Cerebellar cortex (tissue), 1 donor: ENCODE results near the gene RMI2.

ENCODE experiments used
- DNase-seq: peaks from one replicate; pipeline ENCODE4 v3.0.0-alpha.2; 2015; ENCODE audit warnings: low spot score

Gene RMI2

DNA sequence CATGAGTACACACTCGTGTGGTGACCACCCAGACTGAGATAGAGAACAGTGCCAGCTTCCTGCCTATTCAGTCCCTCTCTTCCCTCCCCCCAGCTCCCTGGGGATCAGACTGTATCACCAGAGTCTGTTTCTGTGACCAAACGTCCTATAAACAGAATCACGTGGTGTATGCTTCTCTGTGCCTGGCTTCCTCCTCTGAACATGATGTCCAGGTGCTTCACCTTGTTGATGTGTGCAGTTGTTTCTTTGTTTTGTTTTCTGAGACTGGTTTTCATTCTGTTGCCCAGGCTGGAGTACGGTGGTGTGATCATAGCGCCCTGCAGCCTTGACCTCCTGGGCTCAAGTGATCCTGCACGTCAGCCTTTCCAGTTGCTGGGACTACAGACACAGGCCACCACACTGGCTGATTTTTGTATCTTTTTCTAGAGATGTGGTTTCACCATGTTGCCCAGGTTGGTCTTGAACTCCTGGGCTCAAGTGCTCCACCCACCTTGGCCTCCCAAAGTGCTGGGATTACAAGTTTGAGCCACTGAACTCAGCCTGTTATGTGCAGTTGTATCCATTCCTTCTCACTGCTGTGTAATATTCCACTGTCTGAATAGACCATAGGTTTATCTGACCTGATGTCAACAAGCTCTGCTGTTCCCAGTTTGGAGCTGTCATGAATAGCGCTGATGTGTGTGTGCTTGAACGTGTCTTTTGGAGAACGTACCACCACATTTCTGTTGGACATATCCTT is 35.2 kb upstream of the RMI2 start:
- no peak for DNase-seq

- no peak for DNase-seq
These were observed 34.7 kb upstream of the RMI2 start for GRCh38 chr16:11310634-11310977.

DNA sequence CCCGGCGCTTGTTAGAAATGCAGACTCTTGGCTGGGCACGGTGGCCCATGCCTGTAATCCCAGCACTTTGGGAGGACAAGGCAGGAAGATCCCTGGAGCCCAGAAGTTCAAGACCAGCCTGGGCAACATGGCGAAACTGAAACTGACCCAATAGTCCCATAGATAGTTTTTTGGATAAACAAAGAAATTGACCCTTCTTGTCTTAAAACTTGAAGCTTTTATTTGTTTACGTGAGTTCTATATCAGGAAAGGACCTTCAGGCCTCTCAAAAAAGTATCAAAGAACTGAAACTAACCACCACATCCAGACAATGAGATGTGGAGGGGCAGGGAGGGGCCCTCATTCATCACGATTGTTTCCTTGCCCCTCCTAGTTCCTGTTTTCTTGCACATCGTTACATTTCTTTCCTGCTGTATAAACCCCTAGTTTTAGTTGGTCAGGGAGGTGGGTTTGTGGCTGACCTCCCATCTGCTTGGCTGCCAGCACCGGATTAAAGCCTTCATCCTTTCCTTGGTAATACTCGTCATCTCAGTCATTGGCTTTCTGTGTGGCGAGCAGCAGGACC is 34.2 kb upstream of the RMI2 start:
- DNase-seq, result no peak

- no peak for DNase-seq
These were observed 32.4 kb upstream of the RMI2 start for GRCh38 chr16:11312718-11313492.

DNA sequence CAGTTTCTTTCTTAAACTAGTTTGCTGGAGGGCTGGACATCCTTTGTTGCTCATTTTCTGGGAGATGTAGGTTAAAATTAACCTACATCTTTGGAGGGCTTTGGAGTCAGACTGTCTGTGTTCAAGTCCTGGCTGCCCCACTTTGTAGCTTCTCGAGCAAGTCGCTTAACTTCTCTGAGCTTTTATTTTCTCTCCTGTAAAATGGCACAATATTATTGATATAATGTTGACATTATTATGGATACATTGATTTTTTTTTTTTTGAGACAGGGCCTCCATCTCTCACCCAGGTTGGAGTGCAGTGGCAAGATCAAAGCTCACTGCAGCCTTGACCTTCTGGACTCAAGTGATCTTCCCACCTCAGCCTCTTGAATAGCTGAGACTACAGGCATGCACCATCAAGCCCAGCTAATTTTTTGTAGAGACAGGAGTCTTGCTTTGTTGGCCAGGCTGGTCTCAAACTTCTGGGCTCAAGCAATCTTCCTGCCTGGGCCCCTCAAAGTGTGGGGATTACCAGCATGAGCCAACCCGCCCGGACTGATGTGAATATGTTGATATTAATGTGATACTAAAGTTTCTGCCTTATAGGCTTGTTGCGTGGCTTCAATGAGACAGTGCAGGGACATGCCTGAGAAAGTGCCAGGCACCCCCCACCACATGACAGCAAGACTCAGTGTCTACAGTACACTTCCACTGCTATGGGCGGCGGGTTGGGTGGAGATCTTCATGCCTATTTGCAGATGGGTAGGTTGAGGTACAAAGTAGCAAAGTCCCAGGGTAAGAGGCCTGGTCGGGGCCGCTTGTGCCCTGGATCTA is 31.6 kb upstream of the RMI2 start:
- no peak for DNase-seq

DNA sequence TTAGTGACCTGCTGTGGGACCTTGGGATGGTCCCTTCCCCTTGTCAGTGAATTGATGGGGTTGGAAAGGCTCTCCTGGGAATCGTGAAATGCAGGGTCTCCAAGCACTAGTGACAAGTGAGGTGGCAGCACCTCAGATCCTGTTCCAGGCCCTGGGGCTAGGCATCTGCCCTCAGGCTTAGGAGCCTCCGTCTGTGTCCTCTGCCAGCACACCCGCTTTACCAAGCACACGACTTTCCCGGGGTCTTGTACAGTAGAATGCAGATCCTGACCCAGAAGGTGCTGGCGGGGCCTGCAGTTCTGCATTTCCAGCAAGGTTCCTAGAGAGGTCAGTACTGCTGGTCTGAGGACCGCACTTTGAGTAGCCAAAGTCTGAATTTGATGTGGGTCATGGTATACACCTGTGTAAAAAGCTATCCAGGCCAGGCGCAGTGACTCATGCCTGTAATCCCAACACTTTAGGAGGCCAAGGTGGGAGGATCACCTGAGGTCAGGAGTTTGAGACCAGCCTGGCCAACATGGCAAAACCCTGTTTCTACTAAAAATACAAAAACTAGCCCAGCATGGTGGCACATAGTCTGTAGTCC is 30.9 kb upstream of the RMI2 start:
- DNase-seq, result no peak

DNA sequence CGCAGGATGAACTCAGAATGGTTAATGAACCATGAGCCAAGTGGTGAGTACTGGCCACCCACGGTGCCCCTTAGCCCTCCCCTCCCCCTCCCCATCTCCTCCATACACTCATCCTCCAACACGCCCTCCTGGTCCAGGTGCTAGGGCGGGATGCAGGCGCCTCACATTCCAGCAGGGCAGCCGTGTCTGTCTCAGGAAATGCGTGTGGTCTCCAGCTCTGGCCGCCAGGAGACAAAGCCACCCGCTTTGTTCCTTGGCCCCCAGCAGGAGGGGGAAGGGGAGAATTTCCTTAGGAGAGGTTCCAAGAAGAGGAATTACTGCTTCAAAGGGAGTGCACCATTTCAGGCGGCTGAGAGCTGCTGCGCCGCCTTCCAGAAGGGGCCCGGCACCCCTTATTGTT is 29.7 kb upstream of the RMI2 start:
- DNase-seq, result no peak

DNA sequence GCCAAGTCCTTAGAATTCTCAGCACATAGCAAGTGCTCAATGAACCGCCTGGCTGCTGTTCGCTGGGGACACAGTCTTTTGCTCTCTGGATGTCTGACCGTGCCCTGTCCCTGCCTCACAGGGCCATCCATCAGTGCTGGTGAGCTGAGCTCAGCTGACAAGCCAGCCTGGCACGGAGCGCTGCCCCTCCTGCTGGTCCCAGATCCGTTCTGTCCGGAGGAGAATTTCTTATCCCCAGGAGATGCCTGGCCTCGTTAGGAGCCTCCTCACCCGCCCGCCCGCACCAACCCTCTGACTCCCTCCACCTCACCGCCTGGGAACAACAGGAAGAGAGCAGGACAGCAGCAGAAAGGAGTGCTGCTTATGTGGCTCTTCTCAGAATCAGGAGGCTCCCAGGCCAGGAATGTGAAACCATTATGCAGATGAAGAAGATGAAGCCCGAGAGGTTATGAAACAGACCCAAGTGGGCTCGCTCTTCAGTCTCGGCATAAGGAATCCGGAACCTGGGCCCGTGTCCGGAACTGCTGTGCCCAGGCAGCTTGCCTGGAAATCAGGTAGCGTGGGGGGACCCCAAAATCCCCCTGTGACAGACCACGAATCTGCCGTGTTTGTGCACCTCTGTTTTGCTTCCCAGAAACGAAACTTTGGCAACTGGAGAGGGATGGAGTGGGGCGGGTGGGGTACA is 28.8 kb upstream of the RMI2 start:
- no peak for DNase-seq

DNA sequence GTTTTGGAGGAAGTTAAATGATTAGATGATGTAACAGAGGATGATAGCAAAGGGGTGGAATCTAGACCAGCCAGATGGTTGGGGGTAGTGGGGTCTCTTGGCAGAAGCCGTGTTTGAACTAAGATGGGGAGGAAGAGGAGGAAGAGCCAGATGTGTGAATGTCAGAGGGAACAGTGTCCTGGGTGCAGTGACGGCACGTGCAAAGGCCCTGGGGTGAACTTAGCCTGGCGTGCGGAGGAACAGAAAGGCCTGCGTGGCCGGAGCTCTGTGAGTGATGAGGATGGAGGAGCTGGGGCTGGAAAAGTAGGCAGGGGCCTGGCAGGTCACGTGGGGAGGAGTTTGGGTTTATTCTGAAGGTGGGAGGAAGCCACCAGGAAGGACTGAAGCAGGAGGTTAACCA is 26.4 kb upstream of the RMI2 start:
- DNase-seq, result no peak

- DNase-seq, result no peak
These were observed 25.6 kb upstream of the RMI2 start for GRCh38 chr16:11319529-11320146.

DNA sequence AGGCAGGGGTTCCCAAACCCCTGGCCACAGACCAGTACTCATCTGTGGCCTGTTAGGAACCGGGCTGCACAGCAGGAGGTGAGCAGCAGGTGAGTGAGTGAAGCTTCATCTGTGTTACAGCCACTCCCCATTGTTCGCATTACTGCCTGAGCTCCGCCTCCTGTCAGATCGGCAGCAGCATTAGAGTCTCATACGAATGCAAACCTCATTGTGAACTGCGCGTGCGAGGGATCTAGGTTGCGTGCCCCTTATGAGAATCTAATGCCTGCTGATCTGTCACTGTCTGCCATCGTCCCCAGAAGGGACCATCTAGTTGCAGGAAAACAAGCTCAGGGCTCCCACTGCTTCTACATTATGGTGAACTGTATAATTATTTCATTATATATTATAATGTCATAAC is 25.1 kb upstream of the RMI2 start:
- DNase-seq, result no peak

GRCh38 chr16:11321662-11322061 is 23.6 kb upstream of the RMI2 start:
- no peak for DNase-seq

GRCh38 chr16:11322823-11323222 is 22.4 kb upstream of the RMI2 start:
- no peak for DNase-seq

- DNase-seq, result no peak
These were observed 21.5 kb upstream of the RMI2 start for GRCh38 chr16:11323551-11324336.

GRCh38 chr16:11325404-11326083 is 19.7 kb upstream of the RMI2 start:
- DNase-seq, result no peak

DNA sequence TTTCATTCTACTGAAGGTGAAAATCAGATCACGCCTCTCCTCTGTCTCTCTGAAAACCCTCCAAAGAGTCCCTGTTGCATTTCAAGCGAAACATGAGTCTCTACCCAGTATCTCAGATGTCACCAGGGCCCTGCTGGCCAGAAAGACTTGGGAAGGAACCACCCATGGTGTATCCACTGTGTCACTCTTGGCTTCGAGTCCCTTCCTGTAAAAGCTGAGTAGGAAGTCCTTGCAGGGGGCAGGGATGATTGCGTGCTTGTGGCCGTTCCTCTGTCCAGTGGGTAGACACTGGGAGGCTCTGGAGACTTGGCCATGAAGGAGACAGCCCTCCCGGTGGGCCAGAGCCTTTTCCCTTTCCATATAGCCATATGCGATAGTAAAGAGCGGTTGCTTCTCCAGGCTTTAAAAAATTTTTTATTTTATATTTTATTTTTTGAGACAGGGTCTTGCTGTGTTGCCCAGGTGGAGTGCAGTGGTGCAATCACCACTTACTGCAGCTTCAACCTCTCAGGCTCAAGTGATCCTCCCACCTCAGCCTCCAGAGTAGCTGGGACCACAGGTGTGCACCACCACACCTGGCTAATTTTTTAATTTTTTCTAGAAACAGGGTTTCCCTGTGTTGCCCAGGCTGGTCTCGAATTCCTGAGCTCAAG is 19.0 kb upstream of the RMI2 start:
- no peak for DNase-seq

DNA sequence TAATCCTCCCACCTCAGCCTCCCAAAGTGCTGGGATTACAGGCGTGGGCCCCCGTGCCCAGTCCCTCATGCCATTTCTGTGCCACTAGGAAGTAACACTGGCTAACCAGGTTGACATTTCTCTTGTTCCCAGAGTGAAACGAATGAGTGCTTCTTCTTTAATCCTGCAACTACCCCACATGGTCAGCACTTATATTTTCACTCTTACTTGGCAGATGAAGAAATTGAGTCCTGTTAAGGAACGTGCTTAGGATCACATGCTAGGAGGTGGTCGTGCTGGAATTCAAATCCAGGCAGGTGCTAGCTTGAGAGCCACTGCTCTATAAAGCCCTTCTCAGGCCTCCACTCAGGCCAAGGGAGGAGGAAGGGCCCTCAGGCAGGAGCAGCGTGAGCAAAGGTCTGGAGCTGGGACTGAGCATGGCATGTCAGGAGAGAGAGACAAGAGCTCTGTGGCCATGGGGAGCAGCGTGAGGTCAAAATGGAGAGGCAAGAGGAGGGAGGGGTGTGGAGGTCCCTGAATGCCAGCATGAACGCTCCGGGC is 18.5 kb upstream of the RMI2 start:
- no peak for DNase-seq

GRCh38 chr16:11327277-11328171 is 17.7 kb upstream of the RMI2 start:
- DNase-seq, result no peak
